ENCODE data around the gene TBC1D8.

TBC1D8 gene

GRCh38 chr2:100995309-100996075, 155.7 kb downstream of the TBC1D8 start:
- no peak for FAIRE-seq

- no peak for FAIRE-seq
Measured at GRCh38 chr2:100993294-100993693, 157.9 kb downstream of the TBC1D8 start.

GRCh38 chr2:100992262-100992661, 158.9 kb downstream of the TBC1D8 start:
- no peak for FAIRE-seq

- no peak for FAIRE-seq
Measured at GRCh38 chr2:100991404-100991773, 159.8 kb downstream of the TBC1D8 start.

- FAIRE-seq, result no peak
Measured at GRCh38 chr2:100990650-100991403, 160.4 kb downstream of the TBC1D8 start.

- no peak for FAIRE-seq
Measured at GRCh38 chr2:100990166-100990565, 161.0 kb downstream of the TBC1D8 start.

- no peak for FAIRE-seq
Measured at GRCh38 chr2:100989666-100990065, 161.5 kb downstream of the TBC1D8 start.

- no peak for FAIRE-seq
Measured at GRCh38 chr2:100988630-100989417, 162.4 kb downstream of the TBC1D8 start.

- no peak for FAIRE-seq
Measured at GRCh38 chr2:100987974-100988373, 163.2 kb downstream of the TBC1D8 start.

GRCh38 chr2:100987536-100987935, 163.6 kb downstream of the TBC1D8 start:
- no peak for FAIRE-seq

GRCh38 chr2:100986157-100986556, 165.0 kb downstream of the TBC1D8 start:
- FAIRE-seq, result no peak

GRCh38 chr2:100984892-100985307, 166.3 kb downstream of the TBC1D8 start:
- no peak for FAIRE-seq

- FAIRE-seq, result no peak
Measured at GRCh38 chr2:100983684-100984310, 167.4 kb downstream of the TBC1D8 start.

- no peak for FAIRE-seq
Measured at GRCh38 chr2:100983201-100983600, 168.0 kb downstream of the TBC1D8 start.

- no peak for FAIRE-seq
Measured at GRCh38 chr2:100982431-100982861, 168.7 kb downstream of the TBC1D8 start.

GRCh38 chr2:100981011-100981410, 170.2 kb downstream of the TBC1D8 start:
- FAIRE-seq, result no peak

- FAIRE-seq, result no peak
Measured at GRCh38 chr2:100980046-100980445, 171.1 kb downstream of the TBC1D8 start.

GRCh38 chr2:100978582-100979191, 172.5 kb downstream of the TBC1D8 start:
- FAIRE-seq, result no peak

GRCh38 chr2:100977511-100977910, 173.7 kb downstream of the TBC1D8 start:
- no peak for FAIRE-seq

- no peak for FAIRE-seq
Measured at GRCh38 chr2:100976645-100977391, 174.4 kb downstream of the TBC1D8 start.

GRCh38 chr2:100976061-100976460, 175.1 kb downstream of the TBC1D8 start:
- no peak for FAIRE-seq

GRCh38 chr2:100975521-100975785, 175.7 kb downstream of the TBC1D8 start:
- FAIRE-seq, result no peak

Measured in endometrium (tissue), 2 donors.